Measurements from ENCODE around the gene NFATC1.

DNA sequence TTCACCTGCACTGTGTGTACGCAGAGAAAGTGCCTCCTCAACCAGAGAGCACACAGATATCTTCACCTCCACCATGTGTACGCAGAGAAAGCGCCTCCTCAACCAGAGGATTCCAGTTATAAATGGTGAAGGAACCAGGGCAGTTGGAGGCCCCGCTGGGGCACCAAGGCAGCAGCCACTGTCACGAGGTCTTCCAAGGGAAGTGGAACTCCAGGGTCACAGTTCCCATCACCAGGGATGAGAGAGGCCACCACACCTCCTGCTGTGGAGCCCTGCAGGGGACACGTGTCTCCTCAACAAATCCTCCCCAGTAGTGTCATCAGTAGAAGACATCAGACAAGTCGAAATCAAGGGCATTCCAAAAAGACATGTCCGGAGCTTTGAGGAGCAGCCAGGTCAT lies 28.2 kb upstream of the NFATC1 start:
- TF ChIP-seq, protein P1, sequence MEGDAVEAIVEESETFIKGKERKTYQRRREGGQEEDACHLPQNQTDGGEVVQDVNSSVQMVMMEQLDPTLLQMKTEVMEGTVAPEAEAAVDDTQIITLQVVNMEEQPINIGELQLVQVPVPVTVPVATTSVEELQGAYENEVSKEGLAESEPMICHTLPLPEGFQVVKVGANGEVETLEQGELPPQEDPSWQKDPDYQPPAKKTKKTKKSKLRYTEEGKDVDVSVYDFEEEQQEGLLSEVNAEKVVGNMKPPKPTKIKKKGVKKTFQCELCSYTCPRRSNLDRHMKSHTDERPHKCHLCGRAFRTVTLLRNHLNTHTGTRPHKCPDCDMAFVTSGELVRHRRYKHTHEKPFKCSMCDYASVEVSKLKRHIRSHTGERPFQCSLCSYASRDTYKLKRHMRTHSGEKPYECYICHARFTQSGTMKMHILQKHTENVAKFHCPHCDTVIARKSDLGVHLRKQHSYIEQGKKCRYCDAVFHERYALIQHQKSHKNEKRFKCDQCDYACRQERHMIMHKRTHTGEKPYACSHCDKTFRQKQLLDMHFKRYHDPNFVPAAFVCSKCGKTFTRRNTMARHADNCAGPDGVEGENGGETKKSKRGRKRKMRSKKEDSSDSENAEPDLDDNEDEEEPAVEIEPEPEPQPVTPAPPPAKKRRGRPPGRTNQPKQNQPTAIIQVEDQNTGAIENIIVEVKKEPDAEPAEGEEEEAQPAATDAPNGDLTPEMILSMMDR (IDR thresholded peaks at IDR 0.05), result no peak
- TF ChIP-seq POLR2AphosphoS5 (IDR thresholded peaks at IDR 0.05) (no peak), POLR2A (IDR thresholded peaks at IDR 0.05) (no peak)
